ENCODE data around the gene FKBP5. TPM values are rescaled to one million over a fixed set of nuclear protein-coding genes. Genes with fewer than 3 reads are reported as not detected.
A peak's percentile ranks its signal among the peaks of the same experiment; 100 is the strongest.
"Not testable (repeated sequence)": the region's sequence is repeated elsewhere in the genome, so short reads cannot be mapped to it uniquely, and the experiment has no call there.

The FKBP5 gene
- 22.9 and 28.3 TPM in 2 replicates for total RNA-seq (2014; rRNA removed; shearing (Covaris generic); ENCODE audit: low replicate concordance)

DNA sequence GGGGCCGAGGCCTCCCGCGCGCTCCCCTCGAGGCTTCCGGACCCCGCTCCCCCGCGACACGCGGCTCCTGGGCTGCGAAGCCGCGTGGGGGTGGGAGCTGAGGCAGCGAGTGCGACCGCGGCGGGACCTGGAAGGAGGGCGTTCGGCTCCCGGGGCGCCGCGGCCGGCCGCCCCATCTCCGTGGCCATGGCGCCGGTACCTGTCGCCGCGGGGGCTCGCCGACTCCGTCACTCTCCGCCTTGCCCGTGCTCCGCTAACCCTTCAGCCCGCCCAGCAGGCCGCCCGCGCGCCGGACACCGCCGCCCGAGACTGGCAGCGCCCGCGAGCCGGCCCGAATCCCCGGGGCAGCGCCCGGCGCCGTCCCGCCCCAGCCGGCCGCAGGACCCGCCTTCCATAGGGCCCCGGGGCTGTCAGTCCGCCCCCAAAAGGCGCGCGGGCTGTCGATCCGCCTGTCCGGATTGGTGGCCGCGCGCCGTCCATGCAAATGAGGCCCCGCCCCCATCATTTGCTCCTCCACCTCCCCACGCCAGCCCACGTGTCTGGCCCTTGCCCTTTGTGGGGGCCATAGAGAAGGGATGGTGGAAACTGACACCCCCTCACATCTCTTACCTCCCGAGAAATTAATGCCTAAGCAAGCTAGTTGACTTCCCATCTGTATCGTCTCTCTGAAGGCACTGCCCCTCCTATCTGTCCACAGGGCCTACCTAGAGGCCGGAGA lies at the start of gene FKBP5:
Gene FKBP5, minus strand, starts transcription at position 311 of the 718 bp plus-strand sequence. CDS start 46,091 bp downstream, outside the sequence.
- H3K27me3 ChIP-seq (ENCODE audit: low read length), result no peaks in the 10 kb centered on the region
- no peaks in the 10 kb centered on the region for H3K9me2 ChIP-seq (replicated peaks; ENCODE audit: insufficient read depth, low read length)
- DNase-seq, result peak; percentile 96
- peak within 1 kb of the TSS; percentile 76 for H3K4me3 ChIP-seq (ENCODE audit: low read length)
- no peaks in the 10 kb centered on the region for H3K9me3 ChIP-seq (ENCODE audit: low read length)
- peak within 1 kb of the TSS; percentile 67; the same call in 1 of the 2 replicates for H2AFZ ChIP-seq (ENCODE audit: low read length)
- peaks cover 44% of the 10 kb centered on the region for H3K79me2 ChIP-seq (ENCODE audit: low read length)
- peak within 1 kb of the TSS; percentile 66 for H3K27ac ChIP-seq (ENCODE audit: low read length)
- no peaks in the 10 kb centered on the region for H4K20me1 ChIP-seq (ENCODE audit: insufficient read depth, low read depth, low read length)
- H3K9ac ChIP-seq (ENCODE audit: low read length), result peak within 1 kb of the TSS; percentile 82
- peaks cover 11% of the 10 kb centered on the region; the same call in 1 of the 2 replicates for H3K36me3 ChIP-seq (ENCODE audit: insufficient read depth, low read length)
- peaks cover 18% of the 10 kb centered on the region for H3K4me1 ChIP-seq (ENCODE audit: low read length)
- H3K4me2 ChIP-seq (ENCODE audit: low read depth, low read length, poor library complexity, severe bottlenecking), result peak within 1 kb of the TSS; percentile 93

- H3K9me2 ChIP-seq (replicated peaks; ENCODE audit: insufficient read depth, low read length), result no peaks in the 10 kb centered on the region
- no peaks in the 10 kb centered on the region for H3K36me3 ChIP-seq (ENCODE audit: insufficient read depth, low read length)
- H2AFZ ChIP-seq (ENCODE audit: low read length), result peak overlapping the region; percentile 73; the same call in 1 of the 2 replicates
- no peaks in the 10 kb centered on the region for H3K79me2 ChIP-seq (ENCODE audit: low read length)
- no peaks in the 10 kb centered on the region for H3K9me3 ChIP-seq (ENCODE audit: low read length)
- peak; percentile 92 for DNase-seq
- peak overlapping the region; percentile 43 for H3K9ac ChIP-seq (ENCODE audit: low read length)
- peak overlapping the region; percentile 42; the same call in 1 of the 2 replicates for H3K4me3 ChIP-seq (ENCODE audit: low read length)
- peaks cover 20% of the 10 kb centered on the region for H3K4me1 ChIP-seq (ENCODE audit: low read length)
- H3K27me3 ChIP-seq (ENCODE audit: low read length), result no peaks in the 10 kb centered on the region
- H4K20me1 ChIP-seq (ENCODE audit: insufficient read depth, low read depth, low read length), result no peaks in the 10 kb centered on the region
- H3K4me2 ChIP-seq (ENCODE audit: low read depth, low read length, poor library complexity, severe bottlenecking), result peak overlapping the region; percentile 58
- no peak overlapping the region for H3K27ac ChIP-seq (ENCODE audit: low read length)
Measured at GRCh38 chr6:35737413-35738211, 48.9 kb upstream of the FKBP5 start.

DNA sequence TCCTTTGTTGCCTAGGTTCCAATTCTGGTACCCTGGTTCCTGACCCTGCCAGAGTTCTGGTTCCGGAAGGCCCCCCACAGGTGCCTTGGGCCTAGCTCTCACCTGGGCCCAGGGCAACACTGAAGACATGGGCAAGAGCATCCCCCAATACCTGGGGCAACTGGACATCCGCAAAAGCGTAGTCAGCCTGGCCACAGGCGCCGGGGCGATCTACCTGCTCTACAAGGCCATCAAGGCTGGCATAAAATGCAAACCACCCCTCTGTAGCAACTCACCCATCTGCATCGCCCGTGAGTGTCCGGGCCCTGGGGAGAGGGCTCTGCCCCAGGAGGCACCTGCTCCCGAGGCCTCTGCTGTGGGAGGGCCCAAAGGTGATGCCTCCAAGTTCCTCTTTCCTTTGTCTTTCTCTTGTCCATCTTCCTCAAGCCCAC lies 48.3 kb upstream of the FKBP5 start, which contains the start of gene ARMC12:
Gene ARMC12, plus strand, starts transcription at position 51 of the 431 bp plus-strand sequence. Its CDS starts 77 bp downstream, at position 128.
- H2AFZ ChIP-seq (ENCODE audit: low read length), result peak within 1 kb of the TSS; percentile 73; the same call in 1 of the 2 replicates
- H3K27ac ChIP-seq (ENCODE audit: low read length), result no peak within 1 kb of the TSS
- H3K4me3 ChIP-seq (ENCODE audit: low read length), result peak within 1 kb of the TSS; percentile 42; the same call in 1 of the 2 replicates

DNA sequence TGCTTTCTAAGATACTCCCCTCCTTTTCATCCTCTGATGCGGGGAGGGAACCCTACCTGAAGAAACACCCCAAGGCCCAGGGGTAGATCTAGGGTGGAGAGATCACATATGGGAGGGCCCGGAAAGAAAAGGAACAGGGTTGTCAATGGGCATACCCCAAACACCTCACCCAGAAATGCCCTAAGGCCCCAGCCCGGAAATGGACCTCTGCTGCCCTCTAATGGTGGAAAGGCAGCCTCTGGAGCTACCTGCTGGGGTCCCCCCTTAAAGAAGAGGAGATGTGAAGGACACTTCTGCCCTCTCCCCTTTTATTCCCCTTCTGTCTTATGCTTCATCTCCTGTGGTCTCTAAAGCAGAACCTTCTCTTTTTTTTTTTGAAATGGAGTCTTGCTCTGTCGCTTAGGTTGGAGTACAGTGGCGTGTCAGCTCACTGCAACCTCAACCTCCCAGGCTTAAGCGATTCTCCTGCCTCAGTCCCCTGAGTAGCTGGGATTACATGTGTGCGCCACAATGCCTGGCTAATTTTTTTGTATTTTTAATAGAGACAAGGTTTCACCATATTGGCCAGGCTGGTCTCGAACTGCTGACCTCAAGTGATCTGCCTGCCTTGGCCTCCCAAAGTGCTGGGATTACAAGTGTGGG lies 47.7 kb upstream of the FKBP5 start:
- no peak overlapping the region; the same call in 1 of the 2 replicates for H3K9ac ChIP-seq (ENCODE audit: low read length)
- H3K9me3 ChIP-seq (ENCODE audit: low read length), result no peaks in the 10 kb centered on the region
- H3K79me2 ChIP-seq (ENCODE audit: low read length), result no peaks in the 10 kb centered on the region
- no peak overlapping the region for H3K27ac ChIP-seq (ENCODE audit: low read length)
- H3K27me3 ChIP-seq (ENCODE audit: low read length), result no peaks in the 10 kb centered on the region
- no peaks in the 10 kb centered on the region for H3K36me3 ChIP-seq (ENCODE audit: insufficient read depth, low read length)
- peak overlapping the region; percentile 58 for H3K4me2 ChIP-seq (ENCODE audit: low read depth, low read length, poor library complexity, severe bottlenecking)
- peaks cover 27% of the 10 kb centered on the region for H3K4me1 ChIP-seq (ENCODE audit: low read length)
- H3K9me2 ChIP-seq (replicated peaks; ENCODE audit: insufficient read depth, low read length), result no peaks in the 10 kb centered on the region
- peak; percentile 94 for DNase-seq
- no peak overlapping the region for H3K4me3 ChIP-seq (ENCODE audit: low read length)
- no peaks in the 10 kb centered on the region for H4K20me1 ChIP-seq (ENCODE audit: insufficient read depth, low read depth, low read length)
- no peak overlapping the region for H2AFZ ChIP-seq (ENCODE audit: low read length)

More for the DNA sequence above, 48.3 kb upstream of the FKBP5 start, which contains the start of gene ARMC12:
- H3K9me3 ChIP-seq (ENCODE audit: low read length), result no peaks in the 10 kb centered on the region
- H3K9me2 ChIP-seq (replicated peaks; ENCODE audit: insufficient read depth, low read length), result no peaks in the 10 kb centered on the region
- peak; percentile 46 for DNase-seq
- H3K9ac ChIP-seq (ENCODE audit: low read length), result peak within 1 kb of the TSS; percentile 43
- H3K27me3 ChIP-seq (ENCODE audit: low read length), result no peaks in the 10 kb centered on the region
- no peaks in the 10 kb centered on the region for H3K36me3 ChIP-seq (ENCODE audit: insufficient read depth, low read length)
- H3K4me2 ChIP-seq (ENCODE audit: low read depth, low read length, poor library complexity, severe bottlenecking), result peak within 1 kb of the TSS; percentile 58
- no peaks in the 10 kb centered on the region for H3K79me2 ChIP-seq (ENCODE audit: low read length)
- H4K20me1 ChIP-seq (ENCODE audit: insufficient read depth, low read depth, low read length), result no peaks in the 10 kb centered on the region
- H3K4me1 ChIP-seq (ENCODE audit: low read length), result peaks cover 27% of the 10 kb centered on the region

DNA sequence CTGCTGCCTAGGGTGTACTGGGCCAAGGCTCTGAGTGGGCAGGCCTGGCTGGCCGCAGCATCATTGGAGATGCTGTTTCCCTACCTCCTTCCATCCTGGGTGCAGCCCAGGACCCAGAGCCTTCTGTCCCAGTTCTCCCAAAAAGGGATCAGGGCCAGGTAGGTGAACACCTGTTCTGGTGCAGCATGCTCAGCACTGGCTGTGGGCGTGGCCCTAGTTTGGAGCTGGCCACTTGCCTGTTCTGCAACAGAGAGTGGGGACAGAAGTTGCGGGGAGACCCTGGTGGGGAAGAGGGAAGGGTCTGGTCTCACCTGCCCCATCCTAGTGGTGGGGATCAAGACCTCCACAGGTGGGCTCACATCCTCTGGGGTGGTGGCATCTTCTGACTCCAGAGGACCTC lies 46.7 kb upstream of the FKBP5 start:
- Histone ChIP-seq H3K4me1 (ENCODE audit: low read length) (peaks cover 34% of the 10 kb centered on the region), H3K4me2 (ENCODE audit: low read depth, low read length, poor library complexity, severe bottlenecking) (no peak overlapping the region), H3K27ac (ENCODE audit: low read length) (no peak overlapping the region)

DNA sequence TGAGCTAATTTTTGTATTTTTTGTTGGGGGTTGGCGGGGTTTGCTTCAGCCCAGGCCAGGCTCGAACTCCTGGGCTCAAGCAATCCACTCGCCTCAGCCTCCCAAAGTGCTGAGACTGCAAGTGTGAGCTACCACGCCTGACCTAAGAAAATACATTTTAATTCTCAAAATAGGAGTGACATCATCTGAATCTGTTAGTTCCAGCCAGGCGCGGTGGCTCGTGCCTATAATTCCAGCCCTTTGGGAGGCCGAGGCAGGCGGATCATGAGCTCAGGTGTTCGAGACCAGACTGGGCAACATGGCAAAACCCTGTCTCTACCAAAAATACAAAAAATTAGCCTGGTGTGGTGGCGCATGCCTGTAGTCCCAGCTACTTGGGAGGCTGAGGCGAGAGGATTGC lies 45.6 kb upstream of the FKBP5 start:
- not testable (repeated sequence) for H3K4me2 ChIP-seq (ENCODE audit: low read depth, low read length, poor library complexity, severe bottlenecking)

More for the DNA sequence above, 46.7 kb upstream of the FKBP5 start:
- no peak overlapping the region for H3K9ac ChIP-seq (ENCODE audit: low read length)
- no peaks in the 10 kb centered on the region for H3K27me3 ChIP-seq (ENCODE audit: low read length)
- H3K4me3 ChIP-seq (ENCODE audit: low read length), result no peak overlapping the region
- DNase-seq, result no peak
- H3K9me3 ChIP-seq (ENCODE audit: low read length), result no peaks in the 10 kb centered on the region
- no peaks in the 10 kb centered on the region for H3K36me3 ChIP-seq (ENCODE audit: insufficient read depth, low read length)
- H2AFZ ChIP-seq (ENCODE audit: low read length), result no peak overlapping the region
- no peaks in the 10 kb centered on the region for H3K79me2 ChIP-seq (ENCODE audit: low read length)
- H3K9me2 ChIP-seq (replicated peaks; ENCODE audit: insufficient read depth, low read length), result no peaks in the 10 kb centered on the region
- H4K20me1 ChIP-seq (ENCODE audit: insufficient read depth, low read depth, low read length), result no peaks in the 10 kb centered on the region

DNA sequence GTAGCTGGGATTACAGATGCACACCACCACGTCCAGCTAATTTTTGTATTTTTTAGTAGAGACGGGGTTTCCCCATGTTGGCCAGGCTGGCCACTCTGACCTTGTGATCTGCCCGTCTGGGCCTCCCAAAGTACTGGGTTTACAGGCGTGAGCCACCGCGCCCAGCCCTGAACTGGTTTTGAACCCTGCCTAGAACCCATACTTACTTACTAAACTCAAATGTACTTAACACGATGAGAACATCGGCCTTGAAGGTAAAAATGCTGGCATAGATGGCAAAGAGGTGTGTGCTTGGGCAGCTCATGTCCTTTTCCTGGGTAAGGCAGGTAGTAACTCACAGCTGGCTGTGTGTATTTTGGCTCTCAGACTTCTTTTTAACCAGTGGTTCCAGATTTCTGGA lies 44.9 kb upstream of the FKBP5 start:
- Histone ChIP-seq H3K9ac (ENCODE audit: low read length) (no peak overlapping the region), H3K9me3 (ENCODE audit: low read length) (no peaks in the 10 kb centered on the region), H3K79me2 (ENCODE audit: low read length) (no peaks in the 10 kb centered on the region), H3K4me2 (ENCODE audit: low read depth, low read length, poor library complexity, severe bottlenecking) (no peak overlapping the region), H3K27me3 (ENCODE audit: low read length) (no peaks in the 10 kb centered on the region), H3K4me3 (ENCODE audit: low read length) (no peak overlapping the region), H3K4me1 (ENCODE audit: low read length) (peaks cover 48% of the 10 kb centered on the region), H2AFZ (ENCODE audit: low read length) (no peak overlapping the region), H3K9me2 (replicated peaks; ENCODE audit: insufficient read depth, low read length) (no peaks in the 10 kb centered on the region), H3K36me3 (ENCODE audit: insufficient read depth, low read length) (no peaks in the 10 kb centered on the region), H3K27ac (ENCODE audit: low read length) (no peak overlapping the region), H4K20me1 (ENCODE audit: insufficient read depth, low read depth, low read length) (no peaks in the 10 kb centered on the region)
- no peak for DNase-seq

More for the DNA sequence above, 45.6 kb upstream of the FKBP5 start:
- not testable (repeated sequence) for DNase-seq; H3K36me3 ChIP-seq (ENCODE audit: insufficient read depth, low read length); H3K27ac ChIP-seq (ENCODE audit: low read length); H2AFZ ChIP-seq (ENCODE audit: low read length); H3K9ac ChIP-seq (ENCODE audit: low read length); H3K4me3 ChIP-seq (ENCODE audit: low read length); H4K20me1 ChIP-seq (ENCODE audit: insufficient read depth, low read depth, low read length); H3K9me2 ChIP-seq (replicated peaks; ENCODE audit: insufficient read depth, low read length); H3K9me3 ChIP-seq (ENCODE audit: low read length); H3K79me2 ChIP-seq (ENCODE audit: low read length); H3K27me3 ChIP-seq (ENCODE audit: low read length)
- peaks cover 41% of the 10 kb centered on the region for H3K4me1 ChIP-seq (ENCODE audit: low read length)

Measured in Karpas-422 (cell line).